ENCODE data around the gene DPY19L2.
"Not testable (repeated sequence)": the region's sequence is repeated elsewhere in the genome, so short reads cannot be mapped to it uniquely, and the experiment has no call there.

- not testable (repeated sequence) for TF ChIP-seq CTCF (IDR thresholded peaks at IDR 0.05; ENCODE audit: low read length); EZH2 (IDR thresholded peaks at IDR 0.05; ENCODE audit: borderline replicate concordance, low read length)
These were observed 13.8 kb downstream of the DPY19L2 start for GRCh38 chr12:63654481-63654880.

All from OCI-LY1 (cell line).